Measurements from ENCODE around the gene LMAN1L. TPM values are rescaled to one million over a fixed set of nuclear protein-coding genes. Genes with fewer than 3 reads are reported as not detected.

The LMAN1L gene
- total RNA-seq, 2 donors from 2014 or later = not detected

DNA sequence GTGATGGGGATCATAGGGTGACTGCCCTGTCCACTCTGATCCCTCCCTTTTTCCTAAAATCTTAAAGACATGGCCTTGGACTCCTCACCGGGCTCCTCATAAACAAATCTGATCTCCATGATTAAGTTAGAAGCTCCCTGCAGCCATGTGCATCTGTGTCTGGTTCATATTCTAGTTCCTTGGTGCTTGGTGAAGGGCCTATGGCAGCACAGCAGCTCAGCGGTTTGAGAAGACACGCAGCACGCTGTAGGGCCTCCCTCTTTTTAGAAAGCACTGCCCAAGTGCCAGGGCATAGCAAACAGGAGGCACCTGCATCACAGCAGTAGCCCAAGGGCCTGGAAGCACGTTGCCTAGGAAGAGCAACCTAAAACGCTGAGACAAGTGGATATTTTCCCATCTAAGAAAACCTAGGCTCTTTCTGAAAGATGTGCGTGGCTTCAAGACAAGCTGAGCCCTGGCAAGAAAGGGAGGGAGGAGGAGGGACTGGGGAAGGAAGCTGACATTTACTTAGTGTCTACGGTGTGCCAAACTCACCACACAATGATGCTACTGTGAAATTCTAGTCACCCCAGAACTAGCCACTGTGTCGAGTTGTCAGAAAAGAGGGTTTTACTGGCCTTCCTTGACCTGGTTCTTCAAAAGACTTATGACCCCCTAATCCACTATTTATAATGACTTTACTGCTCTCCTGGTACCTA, 45.2 kb downstream of the LMAN1L start:
- Histone ChIP-seq H3K4me1 (peaks cover 17% of the 10 kb centered on the region), H3K27ac (peak overlapping the region; percentile 60), H3K27me3 (no peaks in the 10 kb centered on the region), H3K9ac (ENCODE audit: low read depth in 2 of 2, low read length in 2 of 2) (peak overlapping the region in 1 of 2 donors; percentile 52), H3K4me3 (no peak overlapping the region), H3K9me3 (no peaks in the 10 kb centered on the region), H3K36me3 (peaks cover 11% of the 10 kb centered on the region)
- no peak for DNase-seq
- intact Hi-C loops (cut with DNase I) = no loop called here
- TF ChIP-seq, protein P1, sequence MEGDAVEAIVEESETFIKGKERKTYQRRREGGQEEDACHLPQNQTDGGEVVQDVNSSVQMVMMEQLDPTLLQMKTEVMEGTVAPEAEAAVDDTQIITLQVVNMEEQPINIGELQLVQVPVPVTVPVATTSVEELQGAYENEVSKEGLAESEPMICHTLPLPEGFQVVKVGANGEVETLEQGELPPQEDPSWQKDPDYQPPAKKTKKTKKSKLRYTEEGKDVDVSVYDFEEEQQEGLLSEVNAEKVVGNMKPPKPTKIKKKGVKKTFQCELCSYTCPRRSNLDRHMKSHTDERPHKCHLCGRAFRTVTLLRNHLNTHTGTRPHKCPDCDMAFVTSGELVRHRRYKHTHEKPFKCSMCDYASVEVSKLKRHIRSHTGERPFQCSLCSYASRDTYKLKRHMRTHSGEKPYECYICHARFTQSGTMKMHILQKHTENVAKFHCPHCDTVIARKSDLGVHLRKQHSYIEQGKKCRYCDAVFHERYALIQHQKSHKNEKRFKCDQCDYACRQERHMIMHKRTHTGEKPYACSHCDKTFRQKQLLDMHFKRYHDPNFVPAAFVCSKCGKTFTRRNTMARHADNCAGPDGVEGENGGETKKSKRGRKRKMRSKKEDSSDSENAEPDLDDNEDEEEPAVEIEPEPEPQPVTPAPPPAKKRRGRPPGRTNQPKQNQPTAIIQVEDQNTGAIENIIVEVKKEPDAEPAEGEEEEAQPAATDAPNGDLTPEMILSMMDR (IDR thresholded peaks at IDR 0.05) = no peak

DNA sequence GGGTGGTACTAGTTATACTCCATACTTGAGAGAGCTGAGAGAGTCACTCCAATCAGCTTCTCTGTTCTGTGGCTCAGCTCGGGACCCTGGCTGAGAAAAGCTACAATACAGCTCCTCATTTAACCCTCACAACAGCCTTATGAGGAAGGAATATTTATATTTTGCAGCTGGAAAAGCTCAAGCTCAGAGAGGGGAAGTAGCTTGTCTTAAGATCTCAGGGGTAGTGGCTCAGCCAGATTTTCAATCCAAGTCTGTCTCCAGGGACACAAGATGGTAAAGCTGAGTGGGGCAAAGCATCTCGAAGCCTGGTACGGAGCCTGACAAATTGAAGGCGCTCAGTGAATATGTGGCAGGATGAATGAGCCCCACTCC, 45.7 kb downstream of the LMAN1L start:
- Histone ChIP-seq H3K9me3 (no peaks in the 10 kb centered on the region), H3K36me3 (peaks cover 6% of the 10 kb centered on the region), H3K9ac (ENCODE audit: low read depth in 2 of 2, low read length in 2 of 2) (peak overlapping the region in 1 of 2 donors; percentile 52), H3K4me3 (no peak overlapping the region), H3K27me3 (no peaks in the 10 kb centered on the region), H3K4me1 (peaks cover 17% of the 10 kb centered on the region), H3K27ac (no peak overlapping the region)
- intact Hi-C loops (cut with DNase I) = no loop called here
- TF ChIP-seq, protein P1 (IDR thresholded peaks at IDR 0.05) = no peak
- DNase-seq = no peak

DNA sequence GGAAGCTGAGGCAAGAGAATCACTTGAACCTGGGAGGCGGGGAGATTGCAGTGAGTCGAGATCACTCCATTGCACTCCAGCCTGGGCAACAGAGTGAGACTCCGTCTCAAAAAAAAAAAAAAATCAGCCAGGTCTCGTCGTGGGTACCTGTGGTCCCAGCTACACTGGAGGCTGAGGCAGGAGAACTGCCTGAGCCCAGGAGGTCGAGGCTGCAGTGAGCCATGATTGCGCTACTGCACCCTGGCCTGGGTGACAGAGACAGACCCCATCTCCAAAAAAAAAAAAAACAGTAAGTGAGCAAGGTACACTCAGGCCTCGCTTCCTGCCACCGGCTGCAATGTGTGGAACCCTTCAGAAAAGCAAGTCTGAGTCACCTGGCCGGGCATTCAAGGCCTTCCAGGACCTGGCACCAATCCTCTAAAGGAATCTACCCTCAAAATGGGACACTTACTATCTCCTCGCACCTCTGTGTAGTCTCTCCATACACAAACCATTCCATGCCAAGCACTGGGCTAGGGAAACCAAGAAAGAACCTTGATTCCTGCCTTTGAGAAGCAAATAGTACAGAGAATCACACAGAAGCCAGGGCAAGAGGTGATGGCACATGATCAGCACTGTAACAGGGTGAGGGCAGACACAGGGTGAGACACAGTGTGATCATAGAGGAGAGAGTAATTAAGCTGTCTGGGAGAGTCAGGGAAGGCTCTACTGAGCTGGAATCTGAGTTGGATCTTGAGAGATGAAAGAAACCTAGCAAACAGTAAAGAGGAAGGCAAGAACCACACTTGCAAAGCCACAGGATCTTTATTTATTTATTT, 50.8 kb downstream of the LMAN1L start:
- H3K4me1 ChIP-seq = peaks cover 32% of the 10 kb centered on the region
- H3K27ac ChIP-seq = no peak overlapping the region
- DNase-seq = no peak
- H3K4me3 ChIP-seq = no peak overlapping the region
- H3K9ac ChIP-seq (ENCODE audit: low read depth in 2 of 2, low read length in 2 of 2) = peak overlapping the region in 1 of 2 donors; percentile 30
- intact Hi-C loops (cut with DNase I) = no loop called here
- no peaks in the 10 kb centered on the region for H3K9me3 ChIP-seq
- H3K36me3 ChIP-seq = no peaks in the 10 kb centered on the region
- TF ChIP-seq, protein P1 (IDR thresholded peaks at IDR 0.05) = no peak
- no peaks in the 10 kb centered on the region for H3K27me3 ChIP-seq

DNA sequence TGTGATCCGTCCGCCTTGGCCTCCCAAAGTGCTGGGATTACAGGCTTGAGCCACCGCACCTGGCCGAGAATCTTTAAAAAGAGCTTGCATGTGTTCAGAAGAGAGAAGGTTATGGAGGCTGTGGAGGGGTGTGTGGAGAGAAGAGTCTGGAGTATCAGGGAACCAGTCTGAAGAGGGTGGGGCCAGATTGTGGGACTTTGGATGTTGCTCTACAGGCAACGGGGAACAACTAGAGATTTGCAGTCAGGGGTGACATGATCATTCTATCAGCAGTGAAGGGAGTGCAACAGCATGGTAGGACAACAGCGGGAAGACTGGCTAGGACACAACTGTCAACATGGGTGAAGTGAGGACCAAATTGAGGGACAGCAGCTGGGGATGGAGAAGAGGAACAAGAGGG, 51.7 kb downstream of the LMAN1L start:
- no peaks in the 10 kb centered on the region for H3K36me3 ChIP-seq
- H3K27ac ChIP-seq = no peak overlapping the region
- H3K9me3 ChIP-seq = no peaks in the 10 kb centered on the region
- no peak for DNase-seq
- no peak overlapping the region for H3K4me3 ChIP-seq
- peaks cover 34% of the 10 kb centered on the region for H3K4me1 ChIP-seq
- TF ChIP-seq, protein P1 (IDR thresholded peaks at IDR 0.05) = no peak
- no peaks in the 10 kb centered on the region for H3K27me3 ChIP-seq
- H3K9ac ChIP-seq (ENCODE audit: low read depth in 2 of 2, low read length in 2 of 2) = no peak overlapping the region
- intact Hi-C loops (cut with DNase I) = no loop called here

DNA sequence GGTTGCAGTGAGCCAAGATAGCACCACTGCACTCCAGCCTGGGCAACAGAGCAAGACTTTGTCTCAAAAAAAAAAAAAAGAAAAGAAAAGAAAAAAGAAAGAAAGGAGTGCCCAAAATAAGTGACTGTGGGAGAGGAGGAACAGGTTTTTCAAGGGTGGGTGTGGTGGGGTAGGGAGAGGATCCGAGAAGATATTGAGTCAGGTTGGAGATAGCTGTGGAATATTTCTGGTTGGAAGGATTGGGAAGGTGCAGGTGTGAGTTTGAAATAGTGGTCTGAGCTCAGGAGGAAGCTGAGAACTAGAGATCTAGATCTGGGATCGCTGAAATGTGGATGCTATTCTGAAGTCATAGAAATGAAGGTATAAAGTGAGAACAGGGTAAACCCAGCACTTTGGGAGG, 52.7 kb downstream of the LMAN1L start:
- DNase-seq = no peak
- TF ChIP-seq, protein P1 (IDR thresholded peaks at IDR 0.05) = no peak
- intact Hi-C loops (cut with DNase I) = no loop called here
- H3K9ac ChIP-seq (ENCODE audit: low read depth in 2 of 2, low read length in 2 of 2) = no peak overlapping the region
- H3K4me1 ChIP-seq = peaks cover 43% of the 10 kb centered on the region
- no peak overlapping the region for H3K4me3 ChIP-seq
- H3K9me3 ChIP-seq = no peaks in the 10 kb centered on the region
- peak overlapping the region; percentile 27 for H3K27ac ChIP-seq
- no peaks in the 10 kb centered on the region for H3K27me3 ChIP-seq
- no peaks in the 10 kb centered on the region for H3K36me3 ChIP-seq
